Right lobe of liver (tissue), 6 donors: ENCODE data around the gene EFCAB5. TPM values are rescaled to one million over a fixed set of nuclear protein-coding genes. Genes with fewer than 3 reads are reported as not detected.

ENCODE experiments used
- ATAC-seq, 4 donors: fragments of 200-7000 bp; cut with Tn5 transposase; one replicate each; pipeline ENCODE4 v1.9.1; 2020; ENCODE audit warnings: mild to moderate bottlenecking in 4 of 4, moderate library complexity in 4 of 4
- DNase-seq, 3 donors: peaks; one replicate each; pipeline ENCODE4 v3.0.0-alpha.2; 2020
- H3K27ac ChIP-seq, 3 donors: fragments of 200-600 bp; one replicate each; pipeline ENCODE4 v1.8.0; 2022
- H3K27me3 ChIP-seq, 2 donors: fragments of 200-600 bp; one replicate each; pipeline ENCODE4 v1.8.0; 2022
- H3K36me3 ChIP-seq, 4 donors: fragments of 200-600 bp; sonication (generic) in 1 of 4; one replicate each; pipeline versions ENCODE4 v1.5.1 to v1.8.0; 2017 to 2022; ENCODE audit warnings: control low read depth in 1 of 4
- H3K4me1 ChIP-seq, 4 donors: fragments of 200-600 bp; sonication (generic) in 1 of 4; one replicate each; pipeline versions ENCODE4 v1.5.1 to v1.8.0; 2017 to 2022; ENCODE audit warnings: control low read depth in 1 of 4
- H3K4me3 ChIP-seq, 3 donors: fragments of 200-600 bp; one replicate each; pipeline ENCODE4 v1.8.0; 2022
- H3K9me3 ChIP-seq, 4 donors: fragments of 200-600 bp; sonication (generic) in 1 of 4; one replicate each; pipeline versions ENCODE4 v1.5.1 to v1.8.0; 2017 to 2022; ENCODE audit warnings: control low read depth in 1 of 4
- POLR2A ChIP-seq: fragments of 450-650 bp; IDR thresholded peaks from one replicate; pipeline ENCODE4 v1.6.1; 2017; ENCODE audit warnings: antibody characterized with exemption, mild to moderate bottlenecking
- WGBS: methylation state at CpG from one replicate; pipeline ENCODE4 v1.1.6; 2018; ENCODE audit warnings: low coverage, low lambda C conversion rate; ENCODE audit not compliant: insufficient coverage; ENCODE audit errors: missing lambda C conversion rate; 5-methylcytosine and 5-hydroxymethylcytosine counted together
- intact Hi-C, 2 donors: fragments of 100-400 bp; cut with DNase I; formaldehyde crosslinking; loops; one replicate each; pipeline versions ENCODE4 v1.11.2 to v1.14.1; 2022
- microRNA counts: library from miRNA; unstranded; fragments of <30 nt; microRNA quantifications from one replicate; lab custom pipeline; 2016
- microRNA-seq, 2 donors: library from miRNA; unstranded; fragments of <30 nt; microRNA quantifications; one replicate each; pipeline ENCODE4, GENCODE V29; 2019 to 2020
- small RNA-seq, 2 experiments: library from RNA; depleted of rRNA; stranded (forward); fragments of <200 nt; gene quantifications; one replicate each; pipeline ENCODE3, GENCODE V24; 2016
- total RNA-seq, 6 experiments: library from RNA; depleted of rRNA in 2 of 6; stranded (reverse); fragments of >200 nt in 2 of 6; fragmentation: NEBNext Ultra II Directional in 3 of 6; extraction: Animal tissue kit (Norgen Biotek cat#: 25700) in 3 of 6; gene quantifications; one replicate each; pipeline versions ENCODE4 v1.1.0 to v1.2.4, GENCODE V29; 2016 to 2023
- TF ChIP-seq, protein P1 (sequence below), 4 donors: fragments of 200-600 bp in 3 of 4; fragments of 450-650 bp in 1 of 4; IDR thresholded peaks; one replicate each; pipeline versions ENCODE4 v1.5.1 to v1.8.0; 2016 to 2022; ENCODE audit warnings: antibody characterized with exemption in 4 of 4, mild to moderate bottlenecking in 2 of 4
- donor health status: DM: no; HTN: yes; CAD: no.
- donor health status: DM: no; HTN: no; CAD: no.
- donor health status: DM: no; HTN: no; CAD: no.
- donor health status: DM: no; HTN: yes; CAD: no.
- donor health status: DM: no; HTN: yes; CAD: no.

The EFCAB5 gene
- total RNA-seq, 6 experiments from 2014 or later = 0.32 TPM; not detected in 5

DNA sequence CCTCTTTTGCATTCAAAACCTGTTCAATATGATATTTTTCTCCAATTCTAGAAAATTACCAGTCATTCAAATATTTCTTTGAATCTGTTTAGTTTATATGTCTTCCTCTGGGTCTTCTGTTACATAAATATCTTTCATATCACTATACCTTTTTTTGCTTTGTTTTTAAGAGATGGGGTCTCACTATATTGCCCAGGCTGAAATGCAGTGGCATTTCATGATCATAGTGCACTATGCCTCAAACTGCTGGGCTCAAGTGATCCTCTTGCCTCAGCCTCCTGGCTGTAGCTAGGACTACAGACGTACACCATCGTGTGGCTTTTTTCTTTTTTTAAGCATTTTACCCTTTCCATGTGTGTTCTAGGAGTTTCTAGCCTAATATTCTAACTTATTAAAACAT is 214.0 kb downstream of the EFCAB5 start:
- intact Hi-C loops = no loop called here
- H3K4me3 ChIP-seq = no peak overlapping the region
- DNase-seq (no peak), ATAC-seq (no peak)
- TF ChIP-seq, protein P1, sequence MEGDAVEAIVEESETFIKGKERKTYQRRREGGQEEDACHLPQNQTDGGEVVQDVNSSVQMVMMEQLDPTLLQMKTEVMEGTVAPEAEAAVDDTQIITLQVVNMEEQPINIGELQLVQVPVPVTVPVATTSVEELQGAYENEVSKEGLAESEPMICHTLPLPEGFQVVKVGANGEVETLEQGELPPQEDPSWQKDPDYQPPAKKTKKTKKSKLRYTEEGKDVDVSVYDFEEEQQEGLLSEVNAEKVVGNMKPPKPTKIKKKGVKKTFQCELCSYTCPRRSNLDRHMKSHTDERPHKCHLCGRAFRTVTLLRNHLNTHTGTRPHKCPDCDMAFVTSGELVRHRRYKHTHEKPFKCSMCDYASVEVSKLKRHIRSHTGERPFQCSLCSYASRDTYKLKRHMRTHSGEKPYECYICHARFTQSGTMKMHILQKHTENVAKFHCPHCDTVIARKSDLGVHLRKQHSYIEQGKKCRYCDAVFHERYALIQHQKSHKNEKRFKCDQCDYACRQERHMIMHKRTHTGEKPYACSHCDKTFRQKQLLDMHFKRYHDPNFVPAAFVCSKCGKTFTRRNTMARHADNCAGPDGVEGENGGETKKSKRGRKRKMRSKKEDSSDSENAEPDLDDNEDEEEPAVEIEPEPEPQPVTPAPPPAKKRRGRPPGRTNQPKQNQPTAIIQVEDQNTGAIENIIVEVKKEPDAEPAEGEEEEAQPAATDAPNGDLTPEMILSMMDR (IDR thresholded peaks at IDR 0.05) = no peak
- TF ChIP-seq POLR2A = no peak
- peaks cover 0 to 2% (median 0%) of the 10 kb centered on the region in 4 donors for H3K36me3 ChIP-seq
- 100% methylated on average over 2 of the region's 2 CpGs for WGBS
- no peaks in the 10 kb centered on the region for H3K4me1 ChIP-seq
- H3K9me3 ChIP-seq = no peaks in the 10 kb centered on the region
- H3K27ac ChIP-seq = no peak overlapping the region
- no peaks in the 10 kb centered on the region for H3K27me3 ChIP-seq

MicroRNAs encoded within 50 kb of the gene (microRNA counts, 767-probe panel; counts per million panel counts)
- microRNA hsa-miR-3184-5p (lab: Ali Mortazavi, UCI) (237 counts per million), microRNA hsa-miR-423-3p (lab: Ali Mortazavi, UCI) (237 counts per million), microRNA hsa-miR-423-5p (lab: Ali Mortazavi, UCI) (8,826 counts per million, percentile 41 among the panel's probes with 10 or more counts)

Small RNA genes within 50 kb of the gene (microRNA-seq; reads per million reads assigned to microRNA genes)
- gene MIR423 = 0 reads per million in 2 donors

Small RNA genes within 50 kb of the gene (small RNA-seq; reads per million reads assigned to genes)
- gene AC104984.5 = 0 reads per million in 2 experiments
- gene RNY4P13 = 0 reads per million in 2 experiments

Other genes with a start within 250 kb of the EFCAB5 start
- gene SSH2, start 11.4 kb upstream of the EFCAB5 start, total RNA-seq = 10 to 100 TPM in 4 of 6 experiments, 1 to 10 TPM in 2; 8.0 to 12.7 (median 10.5) TPM
- 10 to 100 TPM in 1 of 6 experiments, 1 to 10 TPM in 5; 5.8 to 11.7 (median 8.1) TPM for gene NSRP1, start 175.2 kb downstream of the EFCAB5 start, total RNA-seq